T1000 (cell line): ENCODE data around the gene FCF1.

Source experiments
- DNase-seq: peaks from one replicate; lab custom pipeline; 2025; ENCODE audit warnings: mixed read lengths; lab: John Stamatoyannopoulos, UW

Gene FCF1

DNA sequence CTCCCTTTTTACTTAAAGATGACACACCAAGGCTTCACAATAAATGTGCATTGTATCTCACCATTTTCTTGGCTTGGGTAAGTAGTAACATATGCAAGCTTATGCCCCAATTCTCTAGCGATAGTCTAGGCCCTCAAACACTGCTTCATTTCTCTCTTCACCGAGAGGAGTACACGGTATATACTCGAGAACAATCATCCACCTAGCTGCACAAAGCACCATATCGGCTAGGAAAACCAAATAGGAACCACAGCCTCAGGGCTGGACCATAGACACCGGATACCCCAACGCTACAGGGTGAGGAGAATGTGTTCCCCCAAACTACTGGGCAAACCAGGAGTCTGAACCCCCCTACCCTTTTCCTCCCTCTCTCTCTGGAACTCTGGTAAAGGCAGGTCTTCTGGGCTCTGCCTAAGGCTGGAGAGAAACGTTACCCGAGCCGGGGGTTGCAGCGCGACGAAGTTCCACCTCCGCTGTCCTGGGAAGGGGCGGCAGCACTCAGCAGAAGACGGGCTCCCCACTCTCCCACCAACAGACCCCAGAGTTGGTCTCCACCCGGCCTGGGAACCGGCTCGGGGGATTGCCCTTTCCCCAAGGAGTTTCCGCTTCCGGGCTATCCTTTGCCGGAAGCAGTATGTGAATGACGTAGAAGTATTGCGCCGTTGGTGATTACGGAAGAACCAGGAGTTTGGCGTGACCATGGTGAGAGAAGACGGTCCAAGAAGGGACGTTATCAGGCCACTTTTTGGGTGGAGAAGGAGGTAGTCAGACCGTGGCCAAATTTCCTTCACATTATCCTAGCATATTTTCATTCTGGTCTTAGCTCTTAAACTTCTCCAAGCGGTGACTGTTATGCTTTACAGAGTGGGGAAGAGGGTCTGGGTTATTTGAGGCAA lies at the start of gene FCF1, which contains the start of gene AREL1:
FCF1 (plus strand) TSS at position 646 of the 896 bp plus-strand sequence; CDS start at position 700, 54 bp downstream.
AREL1 (minus strand) TSS at position 582 of the 896 bp plus-strand sequence. CDS start 27,465 bp downstream, outside the sequence.
- DNase-seq = no peak

GRCh38 chr14:74663884-74664283 lies 49.1 kb upstream of the FCF1 start:
- DNase-seq = no peak

- no peak for DNase-seq
These were observed 48.2 kb upstream of the FCF1 start for GRCh38 chr14:74664717-74665116.

DNA sequence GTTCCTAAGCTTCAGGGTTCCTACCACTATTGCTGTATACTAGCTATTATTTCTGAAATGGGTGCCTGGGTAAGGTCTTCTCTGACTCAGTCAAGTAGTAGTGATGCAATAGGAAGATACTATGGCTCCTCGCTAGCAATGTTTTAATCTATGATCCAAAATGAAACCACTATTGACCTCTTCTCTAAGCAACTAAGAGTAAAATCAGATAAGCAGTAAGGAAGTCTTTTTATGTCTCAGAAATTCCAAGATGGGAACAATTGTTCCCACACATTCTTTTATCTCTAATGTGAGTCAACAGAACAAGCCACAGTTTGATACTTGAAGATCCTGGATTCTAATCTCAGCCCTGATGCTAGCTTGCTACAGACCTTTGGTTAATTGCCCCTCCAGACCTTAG lies 45.2 kb upstream of the FCF1 start:
- DNase-seq = no peak

GRCh38 chr14:74669256-74669655 lies 43.7 kb upstream of the FCF1 start:
- DNase-seq = no peak

DNA sequence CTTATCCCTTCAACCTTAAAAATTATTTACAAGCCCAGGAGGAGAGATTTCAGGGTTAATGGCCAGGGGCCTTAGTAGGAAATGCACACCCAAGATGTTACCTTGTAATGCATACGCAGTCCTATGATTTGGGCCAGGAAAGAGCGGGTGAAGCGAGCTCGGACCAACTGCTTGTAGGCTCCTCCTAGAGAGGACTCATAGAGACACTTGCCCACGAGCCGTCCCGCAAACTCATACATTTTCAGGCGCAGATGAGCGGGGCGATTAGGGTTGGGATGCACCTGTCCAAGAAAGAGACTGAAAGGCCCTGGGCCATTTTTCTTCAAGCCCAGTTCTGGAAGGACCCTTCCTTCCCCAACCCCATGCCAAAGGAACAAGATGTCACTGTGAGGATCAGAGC lies 43.1 kb upstream of the FCF1 start:
- no peak for DNase-seq

- no peak for DNase-seq
These were observed 42.1 kb upstream of the FCF1 start for GRCh38 chr14:74670726-74671411.

DNA sequence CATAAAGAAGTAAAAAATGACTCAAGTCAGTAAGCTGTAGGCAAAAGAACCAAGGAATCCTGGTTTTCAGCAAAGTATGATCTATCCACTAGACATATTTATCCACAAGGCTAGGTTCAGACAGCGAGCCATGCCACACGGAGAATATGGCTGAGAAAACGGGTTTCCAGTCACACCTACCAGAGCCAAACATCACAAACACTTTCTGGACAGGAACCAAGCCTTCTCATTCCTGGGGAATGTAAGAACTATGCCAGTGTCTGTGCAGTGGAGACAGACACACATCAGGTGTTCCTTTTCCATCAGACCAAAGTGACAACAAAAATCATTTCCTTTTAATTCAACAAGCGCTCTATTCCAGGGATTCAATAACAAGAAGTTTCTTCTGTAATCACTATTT lies 41.2 kb upstream of the FCF1 start:
- DNase-seq = no peak

GRCh38 chr14:74673768-74674167 lies 39.2 kb upstream of the FCF1 start:
- DNase-seq = no peak

GRCh38 chr14:74675219-74675618 lies 37.7 kb upstream of the FCF1 start:
- DNase-seq = no peak

DNA sequence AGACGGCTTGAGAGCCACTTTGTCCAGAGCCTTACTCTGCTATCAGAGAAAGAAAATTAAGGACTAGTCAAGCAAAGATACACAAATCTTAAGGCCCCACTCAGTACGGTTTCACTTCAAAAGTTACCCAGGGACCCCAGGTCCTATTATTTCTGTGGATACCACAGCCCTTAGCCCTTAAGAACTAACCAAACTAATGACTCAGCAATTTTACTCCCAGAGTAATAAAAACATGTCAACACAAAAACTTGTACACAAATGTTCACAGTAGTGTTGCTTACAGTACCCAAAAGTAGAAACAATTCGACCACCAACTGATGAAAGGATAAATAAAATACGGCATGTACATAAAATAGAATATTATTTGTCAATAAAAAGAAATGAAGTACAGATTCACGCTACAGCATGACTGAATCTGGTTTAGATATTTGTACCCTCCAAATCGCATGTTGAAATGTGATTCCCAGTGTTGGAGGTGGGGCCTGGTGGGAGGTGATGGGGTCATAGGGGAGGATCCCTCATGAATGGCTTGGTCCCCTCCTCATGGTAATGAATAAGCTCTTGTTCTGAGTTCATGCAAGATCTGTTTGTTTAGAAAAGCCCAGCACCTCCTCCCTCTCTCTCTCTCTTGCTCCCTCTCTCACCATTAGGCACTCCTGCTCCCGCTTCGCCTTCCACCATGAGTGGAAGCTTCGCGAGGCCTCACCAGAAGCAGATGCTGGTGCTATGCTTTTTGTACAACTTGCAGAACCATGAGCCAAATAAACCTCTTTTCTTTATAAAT lies 30.6 kb upstream of the FCF1 start:
- no peak for DNase-seq

GRCh38 chr14:74683406-74683805 lies 29.5 kb upstream of the FCF1 start:
- no peak for DNase-seq

- no peak for DNase-seq
These were observed 28.5 kb upstream of the FCF1 start for GRCh38 chr14:74684434-74684833.

DNA sequence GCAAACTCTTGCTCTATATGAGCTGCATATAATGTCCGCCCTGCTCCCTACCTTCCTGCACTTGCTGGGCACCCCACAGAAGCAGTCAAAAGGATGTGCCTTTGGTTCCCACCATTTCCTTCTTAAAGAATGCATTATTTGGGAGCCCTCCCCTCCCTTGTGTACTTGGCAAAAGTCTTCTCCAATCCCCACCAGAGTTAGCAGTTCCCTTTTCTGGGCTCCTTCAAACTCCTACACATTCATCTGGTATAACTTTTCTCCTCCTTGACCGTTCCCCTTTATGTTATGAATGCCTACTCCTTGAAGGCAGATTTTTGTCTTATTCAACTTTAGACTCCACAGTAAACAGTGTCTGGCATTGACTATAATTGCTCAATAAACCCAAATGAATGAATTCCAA lies 27.9 kb upstream of the FCF1 start:
- DNase-seq = no peak

DNA sequence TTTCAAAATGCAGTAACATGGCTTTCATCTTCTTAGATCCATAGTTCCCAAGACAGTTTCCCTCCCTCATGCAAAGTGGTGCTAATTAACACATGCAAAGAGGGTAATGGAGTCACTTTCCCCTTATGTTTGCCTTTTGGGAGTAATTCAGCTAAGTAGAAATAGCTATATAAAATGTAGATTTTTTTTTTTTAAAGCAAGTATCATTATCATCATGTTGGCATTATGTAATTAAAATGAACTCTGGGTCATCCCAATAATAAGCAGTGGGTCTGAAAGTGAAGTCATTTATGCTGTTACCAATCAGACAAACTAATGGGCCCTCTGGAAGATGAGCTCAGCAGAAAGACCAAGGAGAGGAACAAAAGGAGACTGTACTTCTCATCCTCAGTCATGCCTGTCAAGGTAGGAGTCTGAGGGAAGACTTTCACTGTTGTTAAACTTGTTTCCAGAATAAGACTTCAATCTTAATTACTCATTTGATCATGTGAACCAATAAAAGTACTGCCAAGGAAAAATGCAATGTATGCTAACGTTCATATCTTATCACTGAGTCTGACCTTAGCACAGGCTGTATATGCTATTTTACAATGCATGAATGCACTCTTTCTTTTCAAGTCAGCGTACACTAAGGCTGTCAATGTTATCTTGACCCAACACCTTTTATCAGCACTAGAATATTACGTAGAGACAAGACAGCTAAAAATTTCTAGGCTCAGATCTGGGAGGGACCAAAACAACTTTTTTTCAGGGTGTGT lies 26.8 kb upstream of the FCF1 start:
- no peak for DNase-seq

GRCh38 chr14:74691456-74691855 lies 21.5 kb upstream of the FCF1 start:
- DNase-seq = no peak

DNA sequence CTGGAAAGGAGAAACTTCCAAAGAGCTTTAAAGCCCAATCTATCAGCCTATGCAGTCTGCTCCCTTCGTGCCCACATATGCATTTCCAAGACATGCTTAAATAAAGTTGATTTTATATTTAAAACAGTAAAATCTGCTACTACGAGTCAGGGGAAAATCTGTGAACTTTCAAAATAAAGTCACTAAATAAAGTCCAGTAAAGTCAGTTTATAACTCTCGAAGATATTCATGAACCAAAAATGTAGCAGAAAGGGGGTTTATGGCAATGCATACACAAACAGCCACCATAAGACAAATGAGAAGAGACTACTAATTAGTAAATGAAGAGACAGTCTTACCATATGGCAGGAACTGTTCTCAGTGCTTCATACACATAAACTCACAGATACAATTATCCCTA lies 19.8 kb upstream of the FCF1 start:
- no peak for DNase-seq

DNA sequence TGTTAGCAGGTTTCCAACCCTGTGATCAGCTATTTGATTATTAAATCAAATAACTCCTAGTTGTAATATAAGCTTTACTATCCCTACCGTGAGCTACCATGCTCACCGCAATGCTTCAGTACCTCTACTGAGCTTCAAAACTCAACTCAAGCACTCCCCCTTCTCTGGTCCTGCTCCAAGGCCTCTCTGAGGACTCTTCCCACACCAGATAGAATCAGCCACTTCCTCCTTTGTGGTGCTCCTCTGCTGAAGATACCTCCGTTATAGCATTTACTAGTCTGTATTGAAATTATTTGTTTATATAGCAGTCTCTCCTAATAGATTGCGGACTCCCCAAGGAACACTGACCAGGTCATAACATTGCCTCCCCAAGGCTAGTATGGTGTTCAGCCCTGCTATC lies 17.5 kb upstream of the FCF1 start:
- no peak for DNase-seq

GRCh38 chr14:74697011-74697410 lies 15.9 kb upstream of the FCF1 start:
- no peak for DNase-seq

GRCh38 chr14:74697543-74697942 lies 15.4 kb upstream of the FCF1 start:
- DNase-seq = no peak

DNA sequence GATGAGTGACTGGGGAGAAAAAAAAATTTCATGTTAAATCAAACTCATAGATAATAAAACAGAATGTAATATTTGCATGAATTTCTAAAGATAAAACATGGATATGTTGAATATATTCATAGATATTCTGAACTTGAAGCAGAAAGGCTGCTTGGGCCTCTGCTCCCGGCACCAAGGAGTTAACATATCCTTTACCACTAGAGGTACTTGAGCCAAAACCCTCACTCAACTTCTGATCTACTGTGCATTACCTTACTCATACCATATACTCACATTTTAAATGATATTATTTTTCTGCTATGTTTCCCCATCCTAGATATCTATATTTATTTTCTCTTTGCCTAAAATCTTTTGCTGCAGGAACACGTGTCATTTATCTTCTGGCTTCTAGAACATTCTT lies 15.0 kb upstream of the FCF1 start:
- no peak for DNase-seq

DNA sequence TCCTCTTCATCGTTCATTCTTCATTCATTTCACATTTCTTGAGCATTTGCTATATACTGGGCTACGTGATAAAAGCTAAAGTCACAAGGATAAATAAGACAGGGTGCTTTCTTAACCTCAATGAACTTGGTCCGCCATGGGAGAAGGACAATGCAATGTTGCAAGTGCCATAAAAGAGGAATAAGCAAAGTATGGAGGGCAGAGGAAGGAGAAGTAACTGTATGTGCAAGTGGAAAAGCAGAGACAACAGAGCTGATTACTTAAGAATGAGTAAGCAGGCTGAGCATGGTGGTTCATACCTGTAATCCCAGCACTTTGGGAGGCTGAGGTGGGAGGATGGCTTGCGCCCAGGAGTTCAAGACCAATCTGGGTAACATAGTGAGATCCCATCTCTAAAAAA lies 14.5 kb upstream of the FCF1 start:
- DNase-seq = no peak
